ENCODE measurements around the gene KLHL42.
"Not testable (repeated sequence)": the region's sequence is repeated elsewhere in the genome, so short reads cannot be mapped to it uniquely, and the experiment has no call there.

The KLHL42 gene

DNA sequence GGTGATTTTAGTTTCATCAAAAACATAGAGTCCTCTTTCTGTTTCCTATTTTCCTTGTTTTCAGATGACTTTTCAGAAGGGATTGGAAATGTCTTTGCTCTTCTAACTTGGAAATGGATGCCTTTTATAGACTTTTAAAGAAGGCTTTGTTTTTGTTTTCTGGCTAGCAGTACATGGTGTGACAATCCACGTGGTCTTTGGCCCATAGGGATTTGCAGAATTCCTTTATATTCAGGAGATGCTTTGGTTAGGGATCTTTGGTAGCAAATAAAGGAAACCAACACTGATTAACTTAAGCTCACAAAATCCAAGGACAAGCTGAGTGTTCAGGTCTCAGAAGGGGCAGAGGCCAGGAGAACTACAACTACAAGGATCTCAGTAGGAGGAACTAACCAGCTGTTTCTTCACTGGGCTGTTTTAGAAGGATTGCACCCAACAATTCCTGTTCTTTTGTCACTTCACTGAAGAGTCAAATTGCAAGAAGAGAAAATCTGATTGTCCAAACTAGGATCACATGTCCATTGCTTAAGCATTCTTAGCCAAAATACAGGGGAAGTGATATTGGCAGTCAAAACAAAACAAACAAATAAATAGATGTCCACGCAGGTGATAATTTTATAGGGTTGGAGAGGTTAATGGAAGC, 58.6 kb downstream of the KLHL42 start:
- DNase-seq (ENCODE audit: low read depth): no peak
- TF ChIP-seq, protein P1, sequence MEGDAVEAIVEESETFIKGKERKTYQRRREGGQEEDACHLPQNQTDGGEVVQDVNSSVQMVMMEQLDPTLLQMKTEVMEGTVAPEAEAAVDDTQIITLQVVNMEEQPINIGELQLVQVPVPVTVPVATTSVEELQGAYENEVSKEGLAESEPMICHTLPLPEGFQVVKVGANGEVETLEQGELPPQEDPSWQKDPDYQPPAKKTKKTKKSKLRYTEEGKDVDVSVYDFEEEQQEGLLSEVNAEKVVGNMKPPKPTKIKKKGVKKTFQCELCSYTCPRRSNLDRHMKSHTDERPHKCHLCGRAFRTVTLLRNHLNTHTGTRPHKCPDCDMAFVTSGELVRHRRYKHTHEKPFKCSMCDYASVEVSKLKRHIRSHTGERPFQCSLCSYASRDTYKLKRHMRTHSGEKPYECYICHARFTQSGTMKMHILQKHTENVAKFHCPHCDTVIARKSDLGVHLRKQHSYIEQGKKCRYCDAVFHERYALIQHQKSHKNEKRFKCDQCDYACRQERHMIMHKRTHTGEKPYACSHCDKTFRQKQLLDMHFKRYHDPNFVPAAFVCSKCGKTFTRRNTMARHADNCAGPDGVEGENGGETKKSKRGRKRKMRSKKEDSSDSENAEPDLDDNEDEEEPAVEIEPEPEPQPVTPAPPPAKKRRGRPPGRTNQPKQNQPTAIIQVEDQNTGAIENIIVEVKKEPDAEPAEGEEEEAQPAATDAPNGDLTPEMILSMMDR (IDR thresholded peaks at IDR 0.05; ENCODE audit: control insufficient read depth, insufficient read depth, low read depth, low read length, missing control alignments): no peak
- no peak overlapping the region for H3K4me3 ChIP-seq (ENCODE audit: control insufficient read depth, low read depth, low read length)

DNA sequence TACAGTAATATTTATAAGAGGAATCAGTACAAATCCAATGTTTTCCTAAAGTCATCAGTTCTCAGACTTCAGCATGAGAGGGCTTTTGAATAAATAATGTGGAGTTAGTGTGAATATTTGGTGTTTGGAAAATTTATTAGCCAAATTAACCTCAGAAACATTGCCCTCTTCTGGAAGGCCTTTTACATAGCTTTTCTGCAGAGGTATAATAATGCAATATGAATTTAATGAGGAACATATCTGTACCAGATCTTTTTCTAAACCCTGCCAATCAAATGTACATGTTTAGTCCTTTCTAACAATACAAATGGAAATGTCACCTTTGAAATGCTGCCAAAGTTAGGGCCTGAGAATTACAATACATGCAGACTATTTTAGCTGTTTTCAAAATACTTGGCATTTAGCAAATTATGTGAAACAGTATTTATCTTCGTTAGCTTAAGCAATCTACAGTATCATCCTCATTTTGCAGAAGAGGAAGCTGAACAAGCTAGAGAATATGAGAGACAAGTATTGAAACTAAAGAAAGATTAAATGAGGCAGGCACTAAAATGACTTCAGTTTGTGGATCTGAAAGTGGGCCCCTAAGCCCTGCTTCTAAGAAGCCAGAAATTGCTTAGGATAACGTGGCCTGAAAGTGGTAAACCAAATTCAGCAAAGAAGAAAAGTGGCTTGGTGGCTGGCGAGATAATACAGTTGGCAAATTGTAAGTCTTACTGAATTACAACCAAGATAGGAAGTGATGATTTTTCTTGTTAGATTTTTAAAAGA, 60.4 kb downstream of the KLHL42 start:
- DNase-seq (ENCODE audit: low read depth): no peak
- no peak overlapping the region for H3K4me3 ChIP-seq (ENCODE audit: control insufficient read depth, low read depth, low read length)
- TF ChIP-seq, protein P1 (IDR thresholded peaks at IDR 0.05; ENCODE audit: control insufficient read depth, insufficient read depth, low read depth, low read length, missing control alignments): peak; percentile 40

DNA sequence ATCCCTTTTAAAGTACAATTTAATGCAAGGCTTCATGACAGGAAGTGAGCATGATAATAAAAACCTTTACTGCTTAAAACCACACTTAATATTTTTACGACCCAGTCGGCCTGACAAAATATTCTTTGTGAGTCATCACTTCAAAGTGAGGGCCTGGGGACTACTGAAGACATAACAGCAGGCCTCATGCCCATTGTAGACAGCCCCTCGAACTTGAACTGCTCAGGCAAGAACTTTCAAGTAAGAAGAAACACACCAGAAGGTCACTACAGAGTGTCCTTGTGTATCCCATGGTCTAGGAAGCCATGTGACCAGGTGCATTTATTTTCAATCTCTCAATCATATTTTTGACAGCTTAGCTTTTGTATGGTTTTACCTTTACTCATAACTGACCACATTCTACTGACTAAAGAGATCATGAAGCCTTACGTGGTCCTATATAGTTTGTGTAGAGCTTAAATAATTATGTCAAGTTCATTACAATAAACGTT, 61.4 kb downstream of the KLHL42 start:
- no peak overlapping the region for H3K4me3 ChIP-seq (ENCODE audit: control insufficient read depth, low read depth, low read length)
- peak; percentile 16 for DNase-seq (ENCODE audit: low read depth)
- TF ChIP-seq, protein P1 (IDR thresholded peaks at IDR 0.05; ENCODE audit: control insufficient read depth, insufficient read depth, low read depth, low read length, missing control alignments): no peak

DNA sequence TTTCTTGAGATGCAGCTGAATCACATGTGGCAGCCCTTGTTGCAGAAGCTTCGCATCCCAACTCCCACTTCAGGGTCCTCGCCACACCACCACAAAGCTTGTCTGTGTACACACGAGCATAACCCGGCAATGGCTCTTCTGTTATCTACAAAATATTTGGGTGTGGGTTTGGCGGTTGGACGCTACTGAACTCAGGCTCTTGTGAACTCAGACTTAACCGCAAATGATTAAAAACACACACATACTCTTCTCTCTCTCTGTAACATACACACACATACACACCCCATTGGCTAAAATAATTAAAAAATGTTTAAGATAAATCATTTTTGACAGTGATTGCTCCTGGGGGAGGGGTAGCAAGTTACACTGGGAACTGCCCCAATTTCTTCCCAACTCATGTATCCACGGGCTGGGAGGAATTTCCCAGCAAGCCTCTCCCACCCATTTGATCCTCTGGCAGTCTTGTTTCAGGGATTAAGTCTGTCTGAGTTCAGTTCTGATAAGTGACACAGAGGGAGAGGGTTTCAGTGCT, 63.7 kb downstream of the KLHL42 start:
- no peak overlapping the region for H3K4me3 ChIP-seq (ENCODE audit: control insufficient read depth, low read depth, low read length)
- TF ChIP-seq, protein P1 (IDR thresholded peaks at IDR 0.05; ENCODE audit: control insufficient read depth, insufficient read depth, low read depth, low read length, missing control alignments): no peak
- no peak for DNase-seq (ENCODE audit: low read depth)

DNA sequence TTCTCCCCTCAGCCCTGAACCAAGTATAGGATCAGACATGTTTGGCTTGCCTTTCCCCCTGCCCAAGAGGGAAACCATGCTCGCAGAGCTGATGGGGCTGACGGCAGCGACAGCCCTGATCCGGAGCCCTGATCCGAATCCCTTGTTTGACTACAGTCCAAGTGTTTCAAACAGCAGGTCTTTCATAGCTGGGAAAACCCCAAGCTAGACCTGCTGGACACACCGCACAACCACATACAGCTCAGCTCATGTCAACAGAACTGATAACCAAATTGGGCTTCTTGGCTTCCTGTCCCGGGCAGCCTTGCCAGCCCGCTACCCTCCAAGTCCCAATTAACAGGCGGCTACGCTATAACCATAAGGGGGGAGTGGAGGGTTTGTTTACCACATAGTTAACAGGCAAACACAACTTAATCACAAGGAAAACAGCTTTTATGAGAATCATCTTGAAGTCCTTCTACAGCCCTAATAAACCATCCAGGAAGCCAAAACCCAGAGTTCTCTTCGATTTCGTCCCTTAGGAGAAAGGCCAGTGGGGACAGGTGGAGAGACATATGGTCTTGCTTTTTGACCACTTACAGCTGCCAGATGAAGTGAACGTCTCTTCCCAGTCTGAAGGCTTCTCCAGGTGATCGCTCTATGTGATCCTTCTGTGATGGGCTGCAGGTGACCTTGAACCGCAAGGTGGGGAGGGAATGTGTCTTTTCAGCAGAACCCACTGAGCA, 64.5 kb downstream of the KLHL42 start:
- TF ChIP-seq, protein P1 (IDR thresholded peaks at IDR 0.05; ENCODE audit: control insufficient read depth, insufficient read depth, low read depth, low read length, missing control alignments): no peak
- no peak for DNase-seq (ENCODE audit: low read depth)
- H3K4me3 ChIP-seq (ENCODE audit: control insufficient read depth, low read depth, low read length): no peak overlapping the region

DNA sequence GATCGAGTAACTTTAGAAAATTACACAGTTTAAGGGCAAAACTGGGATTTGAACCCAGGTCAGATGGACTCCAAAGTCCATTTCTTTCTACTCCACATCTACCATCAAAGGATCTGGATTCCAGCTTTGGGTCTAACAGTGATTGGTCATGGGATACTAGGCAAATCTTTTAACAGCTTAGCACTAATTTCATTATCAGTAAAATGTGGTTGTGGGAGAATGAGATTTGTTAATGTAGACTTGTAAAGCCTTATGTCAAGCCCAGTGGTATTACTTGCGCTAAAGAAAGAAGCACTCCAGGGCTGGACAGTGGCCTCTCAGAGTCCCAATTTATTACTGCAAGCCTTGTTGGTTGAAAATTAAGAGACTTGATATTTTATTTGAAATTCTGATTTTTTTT, 65.2 kb downstream of the KLHL42 start:
- DNase-seq (ENCODE audit: low read depth): no peak
- no peak overlapping the region for H3K4me3 ChIP-seq (ENCODE audit: control insufficient read depth, low read depth, low read length)

DNA sequence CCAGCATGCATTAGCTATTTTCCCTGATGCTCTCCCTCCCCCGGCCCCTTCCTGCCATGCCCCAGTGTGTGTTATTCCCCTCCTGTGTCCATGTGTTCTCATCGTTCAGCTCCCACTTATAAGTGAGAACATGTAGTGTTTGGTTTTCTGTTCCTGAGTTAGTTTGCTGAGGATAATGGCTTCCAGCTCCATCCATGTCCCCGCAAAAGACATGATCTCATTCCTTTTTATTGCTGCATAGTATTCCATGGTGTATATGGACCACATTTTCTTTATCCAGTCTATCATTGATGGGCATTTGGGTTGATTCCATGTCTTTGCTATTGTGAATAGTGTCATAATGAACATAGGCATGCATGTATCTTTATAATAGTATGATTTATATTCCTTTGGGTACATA, 65.7 kb downstream of the KLHL42 start:
- DNase-seq (ENCODE audit: low read depth); H3K4me3 ChIP-seq (ENCODE audit: control insufficient read depth, low read depth, low read length): not testable (repeated sequence)

More for the DNA sequence above, 65.2 kb downstream of the KLHL42 start:
- TF ChIP-seq, protein P1 (IDR thresholded peaks at IDR 0.05; ENCODE audit: control insufficient read depth, insufficient read depth, low read depth, low read length, missing control alignments): no peak

DNA sequence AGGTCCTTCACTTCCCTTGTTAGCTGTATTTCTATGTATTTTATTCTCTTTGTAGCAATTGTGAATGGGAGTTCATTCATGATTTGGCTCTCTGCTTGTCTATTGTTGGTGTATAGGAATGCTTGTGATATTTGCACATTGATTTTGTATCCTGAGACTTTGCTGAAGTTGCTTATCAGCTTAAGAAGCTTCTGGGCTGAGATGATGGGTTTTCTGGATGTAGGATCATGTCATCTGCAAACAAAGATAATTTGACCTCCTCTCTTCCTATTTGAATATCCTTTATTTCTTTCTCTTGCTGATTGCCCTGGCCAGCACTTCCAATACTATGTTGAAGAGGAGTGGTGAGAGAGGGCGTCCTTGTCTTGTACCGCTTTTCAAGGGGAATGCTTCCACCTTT, 67.3 kb downstream of the KLHL42 start:
- not testable (repeated sequence) for H3K4me3 ChIP-seq (ENCODE audit: control insufficient read depth, low read depth, low read length); DNase-seq (ENCODE audit: low read depth)
